Mesendoderm (in vitro differentiated cells): ENCODE measurements around the gene RNF214.

ENCODE experiments used
- DNase-seq: peaks from one replicate; pipeline ENCODE4 v3.0.0; 2013
- H2AK5ac ChIP-seq: 2 replicates; pipeline ENCODE4 v1.6.1; 2013; ENCODE audit warnings: low read length, inconsistent platforms
- H2BK120ac ChIP-seq: 2 replicates; pipeline ENCODE4 v1.6.1; 2013; ENCODE audit warnings: low read depth, mild to moderate bottlenecking, low read length, moderate library complexity, mixed read lengths
- H2BK15ac ChIP-seq: replicated peaks from 2 replicates; pipeline ENCODE4 v1.6.1; 2013; ENCODE audit warnings: low read depth, mild to moderate bottlenecking, moderate library complexity
- H2BK5ac ChIP-seq: 2 replicates; pipeline ENCODE4 v1.6.1; 2013; ENCODE audit warnings: low read length, inconsistent platforms
- H3K18ac ChIP-seq: 2 replicates; pipeline ENCODE4 v1.6.1; 2013; ENCODE audit warnings: mild to moderate bottlenecking, low read length, mixed read lengths
- H3K23ac ChIP-seq: one replicate; pipeline ENCODE4 v1.6.1; 2013; ENCODE audit warnings: low read length
- H3K27ac ChIP-seq: 2 replicates; pipeline ENCODE4 v1.5.1; 2013; ENCODE audit warnings: low read depth, mild to moderate bottlenecking, inconsistent platforms, low read length, moderate library complexity
- H3K27me3 ChIP-seq: 2 replicates; pipeline ENCODE4 v1.6.1; 2013; ENCODE audit warnings: low read length, control low read depth, mild to moderate bottlenecking, inconsistent platforms; ENCODE audit not compliant: insufficient read depth, poor library complexity
- H3K36me3 ChIP-seq: 2 replicates; pipeline ENCODE4 v1.6.1; 2013; ENCODE audit warnings: low read length, inconsistent platforms; ENCODE audit not compliant: control insufficient read depth, insufficient read depth
- H3K4ac ChIP-seq: one replicate; pipeline ENCODE4 v1.6.1; 2013; ENCODE audit warnings: low read depth, mild to moderate bottlenecking, low read length, moderate library complexity
- H3K4me1 ChIP-seq: 2 replicates; pipeline ENCODE4 v1.6.1; 2013; ENCODE audit warnings: low read depth, low read length, inconsistent platforms; ENCODE audit not compliant: control insufficient read depth
- H3K4me2 ChIP-seq: 2 replicates; pipeline ENCODE4 v1.6.1; 2013; ENCODE audit warnings: low read length
- H3K4me3 ChIP-seq: 2 replicates; pipeline ENCODE4 v1.5.1; 2013; ENCODE audit warnings: mild to moderate bottlenecking, low read length
- H3K56ac ChIP-seq: one replicate; pipeline ENCODE4 v1.6.1; 2013; ENCODE audit warnings: low read length
- H3K79me1 ChIP-seq: 2 replicates; pipeline ENCODE4 v1.6.1; 2013; ENCODE audit warnings: low read length, inconsistent platforms
- H3K79me2 ChIP-seq: 2 replicates; pipeline ENCODE4 v1.6.1; 2013; ENCODE audit warnings: mild to moderate bottlenecking, low read length; ENCODE audit not compliant: control insufficient read depth, insufficient read depth
- H3K9ac ChIP-seq: 2 replicates; pipeline ENCODE4 v1.6.1; 2013; ENCODE audit warnings: low read length, inconsistent platforms
- H4K5ac ChIP-seq: one replicate; pipeline ENCODE4 v1.6.1; 2013; ENCODE audit warnings: low read length
- H4K8ac ChIP-seq: one replicate; pipeline ENCODE4 v1.6.1; 2013; ENCODE audit warnings: low read depth, mild to moderate bottlenecking, control low read depth, low read length, moderate library complexity
- WGBS: extraction: QIAGEN DNeasy Blood & Tissue Kit; methylation state at CpG from one replicate; pipeline ENCODE4 v1.1.7; 2013; ENCODE audit warnings: low lambda C conversion rate, missing lambda C conversion rate; ENCODE audit not compliant: insufficient coverage; ENCODE audit errors: extremely low coverage; 5-methylcytosine and 5-hydroxymethylcytosine counted together

The RNF214 gene

GRCh38 chr11:117212697-117213355, 19.6 kb upstream of the RNF214 start:
- Histone ChIP-seq H3K4me3 (no peak overlapping the region), H3K4me2 (no peak overlapping the region), H3K27me3 (no peaks in the 10 kb centered on the region), H4K8ac (no peak overlapping the region), H2BK5ac (no peak overlapping the region), H2BK15ac (no peak overlapping the region), H3K4ac (no peak overlapping the region), H3K56ac (no peak overlapping the region), H3K9ac (no peak overlapping the region), H3K79me2 (no peaks in the 10 kb centered on the region), H3K27ac (no peak overlapping the region), H4K5ac (no peak overlapping the region), H3K18ac (no peak overlapping the region), H2AK5ac (no peak overlapping the region), H2BK120ac (no peak overlapping the region), H3K79me1 (no peaks in the 10 kb centered on the region), H3K36me3 (no peaks in the 10 kb centered on the region), H3K4me1 (no peaks in the 10 kb centered on the region), H3K23ac (no peak overlapping the region)
- DNase-seq = no peak
- WGBS = no CpG with 5 or more reads among the region's 11 CpGs

GRCh38 chr11:117214404-117215110, 17.9 kb upstream of the RNF214 start:
- Histone ChIP-seq H4K8ac (no peak overlapping the region), H3K36me3 (peaks cover 5% of the 10 kb centered on the region), H3K79me1 (no peaks in the 10 kb centered on the region), H2BK15ac (no peak overlapping the region), H4K5ac (no peak overlapping the region), H3K23ac (no peak overlapping the region), H3K9ac (no peak overlapping the region), H3K18ac (no peak overlapping the region), H3K4me1 (no peaks in the 10 kb centered on the region), H2BK120ac (no peak overlapping the region), H3K4me3 (no peak overlapping the region), H3K27ac (no peak overlapping the region), H3K56ac (no peak overlapping the region), H3K4ac (no peak overlapping the region), H3K27me3 (no peaks in the 10 kb centered on the region), H2BK5ac (no peak overlapping the region), H3K4me2 (no peak overlapping the region), H2AK5ac (no peak overlapping the region), H3K79me2 (no peaks in the 10 kb centered on the region)
- no CpG with 5 or more reads among the region's 7 CpGs for WGBS
- no peak for DNase-seq

GRCh38 chr11:117217141-117218084, 15.1 kb upstream of the RNF214 start:
- H2AK5ac ChIP-seq = no peak overlapping the region
- no peak overlapping the region for H2BK15ac ChIP-seq
- WGBS = no CpG with 5 or more reads among the region's 11 CpGs
- H3K4ac ChIP-seq = no peak overlapping the region
- H3K9ac ChIP-seq = no peak overlapping the region
- no peaks in the 10 kb centered on the region for H3K79me1 ChIP-seq
- no peak overlapping the region for H2BK5ac ChIP-seq
- H3K4me1 ChIP-seq = no peaks in the 10 kb centered on the region
- no peaks in the 10 kb centered on the region for H3K79me2 ChIP-seq
- H3K27ac ChIP-seq = no peak overlapping the region
- no peak overlapping the region for H3K4me3 ChIP-seq
- H3K23ac ChIP-seq = no peak overlapping the region
- H3K27me3 ChIP-seq = no peaks in the 10 kb centered on the region
- H3K4me2 ChIP-seq = no peak overlapping the region
- no peak overlapping the region for H4K8ac ChIP-seq
- H3K56ac ChIP-seq = no peak overlapping the region
- H3K36me3 ChIP-seq = peaks cover 9% of the 10 kb centered on the region
- no peak overlapping the region for H2BK120ac ChIP-seq
- no peak overlapping the region for H3K18ac ChIP-seq
- DNase-seq = peak; percentile 40
- no peak overlapping the region for H4K5ac ChIP-seq

DNA sequence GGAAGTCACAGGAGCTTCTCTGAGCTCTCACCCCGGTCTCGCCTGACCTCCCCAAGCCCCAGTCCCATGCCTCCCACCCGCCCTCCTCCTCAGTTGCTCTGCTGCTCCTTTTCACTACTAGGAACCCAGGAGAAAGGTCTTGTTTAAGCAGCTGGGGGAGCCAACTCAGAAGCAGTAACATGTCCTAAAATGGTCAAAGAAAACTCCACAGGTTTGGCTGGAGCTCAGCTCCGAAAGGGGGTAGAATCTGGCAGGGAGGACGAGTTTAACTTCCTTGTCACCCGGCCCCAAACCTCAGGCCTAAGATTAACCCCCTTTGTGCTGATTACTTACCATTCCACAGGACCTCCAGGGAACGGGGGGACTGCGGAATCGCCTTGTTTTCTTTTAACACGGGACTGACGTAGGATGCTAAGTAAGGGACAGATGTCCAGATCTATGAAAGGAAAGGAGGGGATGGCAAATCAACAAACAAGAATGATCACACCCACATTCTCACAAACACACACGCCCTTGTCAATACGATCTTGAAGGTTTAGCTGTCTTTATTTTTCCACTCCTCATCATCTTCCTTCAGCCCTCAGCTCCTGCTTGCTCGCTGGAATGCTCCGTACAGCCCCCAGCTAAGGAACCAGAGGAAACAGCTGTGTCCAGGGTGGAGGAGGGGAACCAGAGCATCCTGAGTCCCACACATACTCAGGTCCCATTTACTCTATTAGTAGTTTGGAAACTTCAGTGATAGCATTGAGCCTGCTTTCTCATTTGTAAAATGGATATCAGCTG, 14.1 kb upstream of the RNF214 start:
- H2AK5ac ChIP-seq = no peak overlapping the region
- no peaks in the 10 kb centered on the region for H3K79me2 ChIP-seq
- H3K18ac ChIP-seq = no peak overlapping the region
- no peaks in the 10 kb centered on the region for H3K4me1 ChIP-seq
- H3K4me2 ChIP-seq = no peak overlapping the region
- H3K4me3 ChIP-seq = no peak overlapping the region
- peaks cover 10% of the 10 kb centered on the region for H3K36me3 ChIP-seq
- no peak overlapping the region for H4K8ac ChIP-seq
- no peak overlapping the region for H2BK15ac ChIP-seq
- no peak for DNase-seq
- no CpG with 5 or more reads among the region's 15 CpGs for WGBS
- no peaks in the 10 kb centered on the region for H3K79me1 ChIP-seq
- H3K27me3 ChIP-seq = no peaks in the 10 kb centered on the region
- no peak overlapping the region for H3K9ac ChIP-seq
- H3K23ac ChIP-seq = no peak overlapping the region
- no peak overlapping the region for H3K4ac ChIP-seq
- no peak overlapping the region for H3K27ac ChIP-seq
- no peak overlapping the region for H2BK5ac ChIP-seq
- H2BK120ac ChIP-seq = no peak overlapping the region
- H3K56ac ChIP-seq = no peak overlapping the region
- no peak overlapping the region for H4K5ac ChIP-seq

GRCh38 chr11:117219001-117219400, 13.5 kb upstream of the RNF214 start:
- Histone ChIP-seq H3K79me2 (no peaks in the 10 kb centered on the region), H3K4ac (no peak overlapping the region), H4K8ac (no peak overlapping the region), H2BK120ac (no peak overlapping the region), H2BK5ac (no peak overlapping the region), H2BK15ac (no peak overlapping the region), H3K9ac (no peak overlapping the region), H2AK5ac (no peak overlapping the region), H3K18ac (no peak overlapping the region), H3K36me3 (peaks cover 17% of the 10 kb centered on the region), H3K4me3 (no peak overlapping the region), H3K27me3 (no peaks in the 10 kb centered on the region), H3K4me1 (no peaks in the 10 kb centered on the region), H3K4me2 (no peak overlapping the region), H3K27ac (no peak overlapping the region), H4K5ac (no peak overlapping the region), H3K23ac (no peak overlapping the region), H3K56ac (no peak overlapping the region), H3K79me1 (no peaks in the 10 kb centered on the region)
- DNase-seq = no peak
- no CpG with 5 or more reads among the region's 9 CpGs for WGBS
